GM18511 (cell line): ENCODE data around the gene SAMD11.
"Not testable (repeated sequence)": the region's sequence is repeated elsewhere in the genome, so short reads cannot be mapped to it uniquely, and the experiment has no call there.

Experiments used
- ATAC-seq: cut with Tn5 transposase; IDR thresholded peaks from one replicate; pipeline ENCODE4 v1.9.1; 2021; ENCODE audit warnings: mild to moderate bottlenecking, moderate library complexity; ENCODE audit not compliant: unreplicated experiment

The SAMD11 gene

GRCh38 chr1:923131-923990 lies at the start of gene SAMD11:
Gene SAMD11, plus strand, starts transcription at chr1:923923. Its CDS starts 509 bp downstream, at chr1:924432.
- no peak for ATAC-seq

GRCh38 chr1:876428-877208 lies 47.1 kb upstream of the SAMD11 start:
- not testable (repeated sequence) for ATAC-seq

GRCh38 chr1:877209-877986 lies 46.3 kb upstream of the SAMD11 start:
- not testable (repeated sequence) for ATAC-seq

- not testable (repeated sequence) for ATAC-seq
Measured at GRCh38 chr1:880511-880910, 43.2 kb upstream of the SAMD11 start.

GRCh38 chr1:880915-881314 lies 42.8 kb upstream of the SAMD11 start:
- ATAC-seq, result not testable (repeated sequence)

- no peak for ATAC-seq
Measured at GRCh38 chr1:886311-886710, 37.4 kb upstream of the SAMD11 start.

- no peak for ATAC-seq
Measured at GRCh38 chr1:886760-887159, 37.0 kb upstream of the SAMD11 start.

- ATAC-seq, result no peak
Measured at GRCh38 chr1:888297-888696, 35.4 kb upstream of the SAMD11 start.

- not testable (repeated sequence) for ATAC-seq
Measured at GRCh38 chr1:889774-890173, 33.9 kb upstream of the SAMD11 start.

GRCh38 chr1:890234-890633 lies 33.5 kb upstream of the SAMD11 start:
- ATAC-seq, result not testable (repeated sequence)

GRCh38 chr1:890661-891060 lies 33.1 kb upstream of the SAMD11 start:
- no peak for ATAC-seq

GRCh38 chr1:897226-897625 lies 26.5 kb upstream of the SAMD11 start:
- ATAC-seq, result no peak

GRCh38 chr1:897951-898350 lies 25.8 kb upstream of the SAMD11 start:
- ATAC-seq, result not testable (repeated sequence)

GRCh38 chr1:899636-900317 lies 23.9 kb upstream of the SAMD11 start:
- no peak for ATAC-seq

GRCh38 chr1:901108-901859 lies 22.4 kb upstream of the SAMD11 start:
- no peak for ATAC-seq

- no peak for ATAC-seq
Measured at GRCh38 chr1:902802-903201, 20.9 kb upstream of the SAMD11 start.

- no peak for ATAC-seq
Measured at GRCh38 chr1:903305-903704, 20.4 kb upstream of the SAMD11 start.

- ATAC-seq, result no peak
Measured at GRCh38 chr1:903721-904271, 19.9 kb upstream of the SAMD11 start.

- no peak for ATAC-seq
Measured at GRCh38 chr1:904310-904950, 19.3 kb upstream of the SAMD11 start.
